ENCODE results near the gene BDKRB1. TPM values are rescaled to one million over a fixed set of nuclear protein-coding genes. Genes with fewer than 3 reads are reported as not detected.

Gene BDKRB1
- total RNA-seq, 1 experiment from 2014 or later, result not detected

DNA sequence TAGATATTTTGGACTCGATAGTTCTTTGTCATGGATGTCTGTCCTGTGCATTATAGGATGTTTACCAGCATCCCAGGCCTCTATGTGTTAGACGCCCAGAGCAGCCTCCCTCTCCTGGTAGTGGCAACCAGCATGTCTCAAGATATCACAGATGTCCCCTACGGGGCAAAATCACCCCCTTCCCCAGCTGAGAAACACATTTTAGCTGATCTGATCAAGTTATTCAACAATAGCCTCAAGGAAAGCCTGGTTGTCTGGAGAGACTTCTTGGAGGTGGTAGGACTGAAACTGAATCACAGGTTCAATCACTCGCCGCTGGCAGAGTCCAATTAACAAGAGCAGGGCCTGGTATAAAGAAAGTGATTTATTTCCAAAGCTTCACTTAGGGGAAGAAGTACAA is 17.6 kb downstream of the BDKRB1 start:
- Histone ChIP-seq H3K27ac (ENCODE audit: insufficient read length, low read depth, low read length) (no peak overlapping the region), H3K4me1 (ENCODE audit: insufficient read depth, low read length) (no peaks in the 10 kb centered on the region), H2BK120ac (ENCODE audit: low read depth, low read length, poor library complexity, severe bottlenecking) (no peak overlapping the region), H3K56ac (ENCODE audit: insufficient read length, low read depth, low read length) (no peak overlapping the region), H3K9ac (ENCODE audit: extremely low read depth, insufficient read length, low read length) (no peak overlapping the region), H3K14ac (ENCODE audit: insufficient read depth, low read length) (no peak overlapping the region), H2AFZ (ENCODE audit: low read length) (no peak overlapping the region), H4K20me1 (ENCODE audit: control insufficient read depth, insufficient read depth, insufficient read length) (no peaks in the 10 kb centered on the region), H3K23ac (ENCODE audit: insufficient read length, low read depth, low read length) (no peak overlapping the region), H3T11ph (ENCODE audit: low read length) (no peak overlapping the region), H2AK5ac (ENCODE audit: insufficient read length, low read length) (no peak overlapping the region), H3K79me2 (ENCODE audit: insufficient read depth, low read length) (no peaks in the 10 kb centered on the region), H4K8ac (replicated peaks; ENCODE audit: insufficient read length, low read depth, low read length) (no peak overlapping the region), H2BK20ac (ENCODE audit: low read depth, low read length, poor library complexity, severe bottlenecking) (no peak overlapping the region), H2BK12ac (ENCODE audit: insufficient read length, low read depth, low read length) (no peak overlapping the region), H3K4ac (ENCODE audit: low read depth, low read length) (no peak overlapping the region), H2BK15ac (ENCODE audit: low read depth, low read length) (no peak overlapping the region), H3K9me3 (ENCODE audit: control insufficient read depth, low read depth, low read length) (no peaks in the 10 kb centered on the region), H3K79me1 (ENCODE audit: insufficient read depth, low read depth, low read length, poor library complexity, severe bottlenecking) (no peaks in the 10 kb centered on the region), H3K27me3 (ENCODE audit: insufficient read depth, low read length) (no peaks in the 10 kb centered on the region), H3K4me2 (ENCODE audit: insufficient read depth, insufficient read length, low read length) (no peak overlapping the region), H2BK5ac (ENCODE audit: insufficient read length, low read length) (no peak overlapping the region), H3K23me2 (ENCODE audit: insufficient read length, low read depth, low read length, poor library complexity, severe bottlenecking) (no peaks in the 10 kb centered on the region), H4K91ac (ENCODE audit: insufficient read length, low read depth, low read length) (no peak overlapping the region), H4K5ac (ENCODE audit: insufficient read length, low read depth, low read length) (no peak overlapping the region), H3K18ac (ENCODE audit: insufficient read length, low read depth, low read length) (no peak overlapping the region)
- H3K9me3 Mint-ChIP-seq, result peaks cover 26 to 28% of the 10 kb centered on the region in 2 experiments
- peaks cover 9 to 18% (median 9%) of the 10 kb centered on the region in 3 experiments; a peak in 5 of 7 replicates for H3K36me3 Mint-ChIP-seq (ENCODE audit: insufficient read depth in 1 of 3, low read depth in 3 of 3)
- WGBS (ENCODE audit: extremely low coverage, insufficient read length, low lambda C conversion rate), result no CpG with 5 or more reads among the region's 5 CpGs
- no peak overlapping the region for H3K27ac Mint-ChIP-seq
- TF ChIP-seq, protein P1, sequence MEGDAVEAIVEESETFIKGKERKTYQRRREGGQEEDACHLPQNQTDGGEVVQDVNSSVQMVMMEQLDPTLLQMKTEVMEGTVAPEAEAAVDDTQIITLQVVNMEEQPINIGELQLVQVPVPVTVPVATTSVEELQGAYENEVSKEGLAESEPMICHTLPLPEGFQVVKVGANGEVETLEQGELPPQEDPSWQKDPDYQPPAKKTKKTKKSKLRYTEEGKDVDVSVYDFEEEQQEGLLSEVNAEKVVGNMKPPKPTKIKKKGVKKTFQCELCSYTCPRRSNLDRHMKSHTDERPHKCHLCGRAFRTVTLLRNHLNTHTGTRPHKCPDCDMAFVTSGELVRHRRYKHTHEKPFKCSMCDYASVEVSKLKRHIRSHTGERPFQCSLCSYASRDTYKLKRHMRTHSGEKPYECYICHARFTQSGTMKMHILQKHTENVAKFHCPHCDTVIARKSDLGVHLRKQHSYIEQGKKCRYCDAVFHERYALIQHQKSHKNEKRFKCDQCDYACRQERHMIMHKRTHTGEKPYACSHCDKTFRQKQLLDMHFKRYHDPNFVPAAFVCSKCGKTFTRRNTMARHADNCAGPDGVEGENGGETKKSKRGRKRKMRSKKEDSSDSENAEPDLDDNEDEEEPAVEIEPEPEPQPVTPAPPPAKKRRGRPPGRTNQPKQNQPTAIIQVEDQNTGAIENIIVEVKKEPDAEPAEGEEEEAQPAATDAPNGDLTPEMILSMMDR (conservative IDR thresholded peaks at IDR 0.05), result no peak
- H3K27me3 Mint-ChIP-seq (ENCODE audit: low read depth), result peaks cover 3% of the 10 kb centered on the region
- DNase-seq, result no peak
- H3K4me1 Mint-ChIP-seq, result peaks cover 7 to 11% of the 10 kb centered on the region in 2 experiments
- no peak overlapping the region for H3K4me3 Mint-ChIP-seq

Data from H9 (cell line).